ENCODE data around the gene IL21R.
"Not testable (repeated sequence)": the region's sequence is repeated elsewhere in the genome, so short reads cannot be mapped to it uniquely, and the experiment has no call there.

IL21R gene

GRCh38 chr16:27427538-27427937 is 25.6 kb downstream of the IL21R start:
- DNase-seq (ENCODE audit: low read depth) = no peak

GRCh38 chr16:27428026-27428785 is 26.2 kb downstream of the IL21R start:
- DNase-seq (ENCODE audit: low read depth) = no peak

DNA sequence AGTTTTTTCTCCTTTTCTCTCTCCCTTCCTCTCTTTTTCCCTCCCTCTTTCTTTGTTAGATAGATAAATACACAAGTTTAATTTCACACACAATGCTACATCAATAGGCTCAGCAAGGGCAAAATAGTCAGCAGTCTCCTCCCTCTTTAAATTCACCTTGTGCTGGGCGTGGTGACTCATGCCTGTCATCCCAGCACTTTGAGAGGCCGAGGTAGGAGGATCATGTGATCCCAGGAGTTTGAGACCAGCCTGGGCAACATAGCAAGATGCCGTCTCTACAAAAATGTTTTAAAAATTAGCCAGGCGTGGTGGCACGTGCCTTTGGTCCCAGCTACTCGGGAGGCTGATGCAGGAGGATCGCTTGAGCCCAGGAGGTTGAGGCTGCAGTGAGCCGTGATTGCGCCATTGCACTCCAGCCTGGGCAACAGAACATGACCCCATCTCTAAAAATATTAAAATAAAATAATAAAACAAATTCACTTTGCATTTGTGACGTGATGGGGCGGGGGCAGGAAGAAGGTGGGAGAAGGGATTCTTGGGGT is 27.4 kb downstream of the IL21R start:
- DNase-seq (ENCODE audit: low read depth) = no peak

DNA sequence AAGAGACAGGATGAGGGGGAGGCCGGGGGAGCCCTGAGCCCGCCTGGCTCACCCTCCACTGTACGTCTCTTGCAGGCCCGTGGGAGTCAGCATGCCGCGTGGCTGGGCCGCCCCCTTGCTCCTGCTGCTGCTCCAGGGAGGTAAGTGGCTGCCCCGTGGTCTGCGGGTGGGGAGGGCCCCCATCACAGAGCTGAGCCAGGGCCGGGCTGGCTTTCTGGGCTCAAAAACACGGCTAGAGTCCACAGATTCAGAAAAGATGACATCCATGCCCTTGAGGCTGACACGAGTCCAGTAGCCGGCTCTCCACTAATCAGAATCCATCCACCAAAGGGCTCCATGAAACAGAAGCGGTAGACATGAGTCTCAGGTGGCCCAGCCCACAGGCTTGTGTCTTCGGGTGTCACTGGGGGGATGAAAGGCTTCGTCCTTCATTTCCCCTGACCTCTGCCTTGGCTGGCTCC is 28.0 kb downstream of the IL21R start:
- no peak for DNase-seq (ENCODE audit: low read depth)

GRCh38 chr16:27430512-27430911 is 28.5 kb downstream of the IL21R start:
- no peak for DNase-seq (ENCODE audit: low read depth)

GRCh38 chr16:27430923-27431484 is 29.0 kb downstream of the IL21R start:
- DNase-seq (ENCODE audit: low read depth) = no peak

DNA sequence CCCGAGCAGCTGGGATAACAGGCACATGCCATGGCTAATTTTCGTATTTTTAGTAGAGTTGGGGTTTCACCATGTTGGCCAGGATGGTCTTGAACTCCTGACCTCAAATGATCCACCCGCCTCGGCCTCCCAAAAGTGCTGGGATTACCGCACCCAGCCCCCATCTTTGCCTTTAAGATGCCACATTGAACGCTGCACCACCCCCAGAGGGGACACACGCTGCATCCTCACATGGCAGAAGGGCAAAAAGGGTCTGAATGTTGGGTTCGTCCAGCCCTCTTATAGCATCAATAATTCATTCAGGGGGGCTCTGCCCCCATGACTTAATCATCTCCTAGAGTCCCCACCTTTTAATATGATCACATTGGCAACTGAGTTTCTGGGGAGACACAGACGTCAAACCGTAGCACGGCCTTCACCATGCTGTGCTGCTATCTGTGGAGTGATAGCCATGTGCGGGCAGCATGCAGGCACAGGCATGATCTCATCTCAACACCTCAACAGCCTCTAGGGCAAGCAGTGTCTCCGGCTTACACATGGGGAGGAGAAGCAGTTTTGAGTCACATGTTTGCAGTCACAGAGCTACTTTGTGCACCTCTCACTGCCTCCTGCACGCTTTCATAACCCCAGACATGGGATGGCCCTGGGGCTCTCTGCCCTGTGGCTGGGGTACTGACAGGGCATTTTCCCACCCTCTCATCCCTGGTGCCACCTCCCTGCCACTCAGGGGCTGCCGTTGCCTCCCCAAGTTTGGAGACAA is 30.0 kb downstream of the IL21R start:
- DNase-seq (ENCODE audit: low read depth) = no peak

DNA sequence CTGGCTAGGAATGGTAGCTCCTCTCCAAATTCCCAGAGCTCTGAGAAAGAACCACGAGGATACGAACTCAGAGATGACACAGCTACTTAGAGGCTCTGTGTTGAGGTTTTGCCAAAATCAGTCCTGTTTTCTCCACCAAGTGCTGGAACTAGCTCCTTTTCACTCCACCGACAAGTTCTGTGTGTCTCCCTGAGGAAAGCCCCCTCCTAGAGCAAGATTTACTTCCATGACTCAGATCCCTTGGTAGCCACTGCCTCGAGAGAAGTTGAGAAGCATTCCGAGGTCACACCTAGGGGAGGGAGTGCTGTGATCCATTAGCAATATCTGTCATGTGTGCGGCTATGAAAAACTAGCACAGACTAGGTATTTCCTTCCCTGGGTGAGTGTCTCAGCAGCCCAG is 30.6 kb downstream of the IL21R start:
- DNase-seq (ENCODE audit: low read depth) = no peak

GRCh38 chr16:27433191-27433590 is 31.2 kb downstream of the IL21R start:
- DNase-seq (ENCODE audit: low read depth) = not testable (repeated sequence)

GRCh38 chr16:27433636-27434035 is 31.7 kb downstream of the IL21R start:
- DNase-seq (ENCODE audit: low read depth) = no peak

- no peak for DNase-seq (ENCODE audit: low read depth)
These were observed 32.4 kb downstream of the IL21R start for GRCh38 chr16:27434141-27435051.

- DNase-seq (ENCODE audit: low read depth) = not testable (repeated sequence)
These were observed 33.2 kb downstream of the IL21R start for GRCh38 chr16:27435146-27435545.

DNA sequence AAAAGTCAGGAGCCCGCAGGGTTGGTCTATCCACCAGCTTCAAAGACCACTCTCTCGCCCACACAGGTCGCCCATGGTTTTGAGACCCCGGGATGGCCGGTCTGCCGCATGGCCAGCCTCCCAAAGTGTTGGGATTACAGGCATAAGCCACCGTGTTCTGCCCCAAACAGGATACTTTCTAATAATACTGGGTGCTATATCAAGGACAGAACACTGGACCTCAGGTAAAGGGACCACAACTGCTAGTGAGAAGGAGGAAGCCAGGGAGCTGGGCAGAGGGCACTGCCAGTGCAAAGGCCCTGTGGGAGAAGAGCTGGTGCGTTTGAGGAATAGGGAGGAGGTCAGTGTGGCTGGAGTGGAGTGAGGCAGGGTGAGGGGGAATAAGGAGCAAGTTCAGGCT is 34.1 kb downstream of the IL21R start:
- DNase-seq (ENCODE audit: low read depth) = no peak

DNA sequence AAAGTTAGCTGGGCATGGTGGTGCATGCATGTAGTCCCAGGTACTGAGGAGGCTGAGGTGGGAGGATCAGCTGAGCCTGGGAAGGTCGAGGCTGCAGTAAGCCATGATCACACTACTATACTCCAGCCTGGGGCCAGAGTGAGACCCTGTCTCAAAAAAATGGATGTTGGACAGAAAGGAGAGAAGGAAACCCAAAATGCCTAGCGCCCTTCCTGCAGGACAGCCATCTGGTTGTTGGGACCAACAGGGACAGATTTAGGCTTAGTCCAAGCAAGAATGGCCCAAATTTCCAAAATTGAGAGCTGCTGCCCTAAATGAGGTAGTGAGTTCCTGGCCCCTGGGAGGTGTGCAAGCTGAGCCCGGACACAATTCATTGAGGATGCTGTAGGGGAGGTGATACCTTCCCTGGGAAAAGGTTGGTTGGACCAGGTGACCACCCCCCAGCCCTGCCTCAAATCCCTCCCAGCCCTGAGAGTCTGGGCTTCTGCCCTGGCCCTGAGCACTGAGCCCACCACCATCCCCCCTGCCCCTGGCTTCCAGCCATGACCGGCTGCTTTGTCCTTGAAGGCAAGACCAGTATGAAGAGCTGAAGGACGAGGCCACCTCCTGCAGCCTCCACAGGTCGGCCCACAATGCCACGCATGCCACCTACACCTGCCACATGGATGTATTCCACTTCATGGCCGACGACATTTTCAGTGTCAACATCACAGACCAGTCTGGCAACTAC is 35.1 kb downstream of the IL21R start:
- no peak for DNase-seq (ENCODE audit: low read depth)

GRCh38 chr16:27437946-27438345 is 36.0 kb downstream of the IL21R start:
- DNase-seq (ENCODE audit: low read depth) = no peak

- DNase-seq (ENCODE audit: low read depth) = no peak
These were observed 37.5 kb downstream of the IL21R start for GRCh38 chr16:27439271-27440018.

DNA sequence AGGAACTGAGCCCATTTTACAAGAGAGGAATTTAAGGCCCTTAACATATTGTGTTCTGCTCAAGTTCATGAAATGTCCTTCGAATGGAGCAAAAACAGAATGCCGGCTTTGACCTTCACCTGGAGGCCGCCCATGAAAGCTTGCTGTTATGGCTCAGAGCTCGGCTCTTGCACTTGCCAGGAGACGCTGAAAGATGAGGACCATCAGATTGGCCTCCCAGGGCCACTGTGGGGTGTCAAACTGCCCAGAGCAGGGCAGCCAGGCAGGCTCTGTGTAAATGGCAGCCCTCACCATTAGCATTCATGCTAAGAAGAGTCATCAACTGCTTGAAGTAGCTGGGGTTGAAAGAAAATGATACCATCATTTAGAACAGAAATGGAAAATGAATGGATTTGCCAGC is 39.3 kb downstream of the IL21R start:
- DNase-seq (ENCODE audit: low read depth) = no peak

GRCh38 chr16:27441998-27442397 is 40.0 kb downstream of the IL21R start:
- no peak for DNase-seq (ENCODE audit: low read depth)

DNA sequence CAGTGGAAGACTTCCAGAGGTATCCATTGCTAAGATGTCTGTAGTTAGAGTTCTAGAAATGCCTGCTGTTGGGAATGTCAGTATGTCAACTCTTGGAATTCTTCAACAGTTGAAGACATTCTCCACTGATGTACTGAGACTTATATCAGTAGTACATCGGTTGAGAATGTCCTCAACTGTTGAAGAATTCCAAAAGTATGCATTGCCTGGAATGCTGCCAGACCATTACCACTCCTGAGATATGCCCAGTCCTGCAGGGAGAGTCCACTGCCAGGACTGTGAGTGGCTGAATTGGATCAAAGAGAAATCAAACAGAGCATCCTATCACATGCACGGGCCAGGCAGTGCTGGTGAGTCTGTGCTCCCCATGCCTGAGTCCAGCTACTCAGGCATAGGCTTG is 42.0 kb downstream of the IL21R start:
- DNase-seq (ENCODE audit: low read depth) = no peak

- no peak for DNase-seq (ENCODE audit: low read depth)
These were observed 42.5 kb downstream of the IL21R start for GRCh38 chr16:27444470-27444869.
